ENCODE results near the gene DOK6.
A peak's percentile ranks its signal among the peaks of the same experiment; 100 is the strongest.
"Not testable (repeated sequence)": the region's sequence is repeated elsewhere in the genome, so short reads cannot be mapped to it uniquely, and the experiment has no call there.

DOK6 gene

GRCh38 chr18:69830189-69830588, 429.5 kb downstream of the DOK6 start:
- no peak for DNase-seq

- not testable (repeated sequence) for DNase-seq
These were observed 434.3 kb downstream of the DOK6 start for GRCh38 chr18:69834980-69835379.

DNA sequence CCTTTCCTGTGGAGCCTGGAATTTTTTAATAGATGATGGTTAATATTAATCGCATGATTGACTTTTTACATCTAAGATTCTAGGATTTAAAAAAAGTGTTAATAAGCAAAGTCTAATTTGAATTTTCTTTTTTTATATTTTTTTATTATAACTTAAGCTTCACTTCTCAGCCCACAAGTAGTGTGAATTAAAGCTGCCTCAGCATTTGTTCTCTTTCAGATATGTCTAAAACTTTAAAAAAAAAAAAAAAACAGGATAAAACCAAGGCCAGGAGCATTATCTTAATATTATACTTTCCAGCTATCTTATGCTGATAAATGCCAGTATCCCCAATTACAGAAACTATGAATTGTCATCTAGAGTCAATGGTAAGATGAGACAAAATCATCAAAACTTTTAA, 437.3 kb downstream of the DOK6 start:
- DNase-seq: no peak

DNA sequence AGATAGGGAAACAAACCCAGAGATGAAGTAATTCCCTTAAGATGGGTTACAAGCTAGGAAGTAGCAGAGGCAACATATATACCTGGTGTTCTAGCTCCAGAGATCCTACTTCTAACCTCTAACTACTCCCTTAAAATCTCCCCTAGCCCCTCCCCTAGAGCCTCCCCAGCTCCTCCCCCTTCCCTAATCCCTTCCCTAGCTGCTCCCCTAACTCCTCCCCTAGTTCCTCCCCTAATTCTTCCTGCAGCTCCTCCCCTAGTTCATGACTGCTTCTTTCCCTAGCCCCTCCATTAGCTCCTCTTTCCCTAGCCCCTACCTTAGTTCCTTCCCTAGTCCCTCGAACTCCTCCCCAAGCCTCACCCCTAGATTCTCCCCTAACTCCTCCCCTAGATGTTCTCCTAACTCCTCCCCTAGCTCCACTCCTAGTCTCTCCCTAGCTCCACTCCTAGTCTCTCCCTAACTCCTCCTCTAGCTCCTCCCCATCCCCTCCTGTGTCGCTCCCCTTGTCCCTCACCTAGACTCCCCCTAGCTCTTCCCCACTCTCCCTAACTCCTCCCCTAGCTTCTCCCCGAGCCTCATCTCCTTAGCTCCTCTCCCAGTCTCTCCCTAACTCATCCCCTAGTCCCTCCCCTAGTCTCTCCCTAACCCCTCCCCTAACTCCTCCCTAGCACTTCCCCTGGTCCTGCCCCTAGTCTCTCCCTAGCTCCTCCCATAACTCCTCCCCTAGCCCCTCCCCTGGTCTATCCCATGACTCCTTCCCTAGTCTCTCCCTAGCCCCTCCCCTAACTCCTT, 438.1 kb downstream of the DOK6 start:
- DNase-seq: no peak

DNA sequence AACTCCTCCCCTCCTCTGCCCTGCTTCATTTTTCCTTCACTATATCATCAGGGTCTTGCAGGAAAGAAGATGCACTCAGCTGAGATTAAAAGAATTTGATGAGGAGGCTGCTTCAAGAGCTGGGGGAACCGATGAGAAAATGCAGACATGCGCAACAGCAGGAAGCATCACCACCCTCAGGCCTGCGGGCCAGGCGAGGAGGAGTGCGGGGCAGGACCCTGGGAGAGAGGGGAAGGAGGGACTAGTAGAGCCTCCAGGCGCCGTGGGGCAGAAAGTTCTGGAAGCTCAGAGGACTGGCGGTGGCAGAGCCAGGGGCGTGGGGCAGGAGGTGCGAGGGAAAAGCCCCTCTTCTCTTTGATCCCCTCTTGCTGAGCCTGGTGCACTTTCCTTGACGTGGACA, 438.8 kb downstream of the DOK6 start:
- DNase-seq: no peak

DNA sequence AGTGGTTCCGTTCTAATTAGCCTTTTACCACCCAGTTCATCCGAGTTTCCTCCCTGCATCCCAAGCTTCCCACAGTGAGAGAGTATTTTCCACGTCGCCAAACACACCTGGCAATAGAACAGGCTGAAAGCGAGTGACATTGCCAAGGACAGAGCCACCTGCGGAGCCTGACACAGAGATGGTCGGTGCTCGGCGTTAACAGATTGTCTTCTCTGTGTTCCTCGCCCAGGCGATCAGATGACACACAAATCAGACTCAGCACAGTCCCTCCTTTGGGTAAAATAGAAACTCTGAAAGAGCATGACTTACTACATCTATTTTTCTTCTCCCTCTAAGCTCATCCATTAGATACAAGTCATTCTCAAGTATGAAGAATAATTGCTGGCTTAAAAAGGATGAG, 439.3 kb downstream of the DOK6 start:
- DNase-seq: no peak

DNA sequence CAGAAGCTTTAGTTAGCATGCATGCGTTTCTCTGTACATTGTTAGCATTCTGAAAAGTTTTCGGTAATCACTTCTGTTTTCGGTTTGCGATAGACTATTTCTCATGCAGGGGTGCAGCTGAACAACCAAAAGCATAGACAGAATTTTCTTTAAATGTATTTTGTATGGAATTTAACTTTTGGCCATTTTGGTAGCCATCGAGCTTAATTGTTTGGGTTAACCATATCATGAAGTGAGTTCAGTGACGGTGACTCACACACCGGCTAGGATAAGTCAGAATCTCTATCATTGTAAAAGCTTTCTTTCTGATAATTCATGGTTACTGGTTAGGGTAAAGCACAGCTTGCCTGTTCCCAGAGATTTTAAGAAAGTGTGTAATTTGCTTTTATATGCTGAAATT, 439.8 kb downstream of the DOK6 start:
- DNase-seq: no peak

GRCh38 chr18:69841117-69841516, 440.4 kb downstream of the DOK6 start:
- no peak for DNase-seq

GRCh38 chr18:69843015-69843414, 442.3 kb downstream of the DOK6 start:
- no peak for DNase-seq

DNA sequence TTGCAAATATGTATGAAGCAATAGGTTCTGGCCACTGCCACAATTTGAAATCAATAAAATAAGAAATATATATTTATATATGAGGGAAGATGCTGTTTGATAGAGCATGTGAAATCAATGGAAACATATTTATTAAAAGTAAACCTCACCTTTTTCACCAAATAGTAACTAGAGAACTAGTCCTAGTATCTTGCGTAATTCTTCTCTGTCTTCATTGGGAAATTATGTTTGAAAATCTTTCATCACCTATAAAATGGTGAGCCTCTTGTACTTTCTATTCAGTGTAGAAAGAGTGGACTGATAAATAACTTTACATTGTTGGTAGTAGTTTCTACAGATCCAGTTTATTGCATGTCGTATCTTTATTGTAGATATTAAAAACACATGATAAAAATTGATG, 444.0 kb downstream of the DOK6 start:
- DNase-seq: no peak

DNA sequence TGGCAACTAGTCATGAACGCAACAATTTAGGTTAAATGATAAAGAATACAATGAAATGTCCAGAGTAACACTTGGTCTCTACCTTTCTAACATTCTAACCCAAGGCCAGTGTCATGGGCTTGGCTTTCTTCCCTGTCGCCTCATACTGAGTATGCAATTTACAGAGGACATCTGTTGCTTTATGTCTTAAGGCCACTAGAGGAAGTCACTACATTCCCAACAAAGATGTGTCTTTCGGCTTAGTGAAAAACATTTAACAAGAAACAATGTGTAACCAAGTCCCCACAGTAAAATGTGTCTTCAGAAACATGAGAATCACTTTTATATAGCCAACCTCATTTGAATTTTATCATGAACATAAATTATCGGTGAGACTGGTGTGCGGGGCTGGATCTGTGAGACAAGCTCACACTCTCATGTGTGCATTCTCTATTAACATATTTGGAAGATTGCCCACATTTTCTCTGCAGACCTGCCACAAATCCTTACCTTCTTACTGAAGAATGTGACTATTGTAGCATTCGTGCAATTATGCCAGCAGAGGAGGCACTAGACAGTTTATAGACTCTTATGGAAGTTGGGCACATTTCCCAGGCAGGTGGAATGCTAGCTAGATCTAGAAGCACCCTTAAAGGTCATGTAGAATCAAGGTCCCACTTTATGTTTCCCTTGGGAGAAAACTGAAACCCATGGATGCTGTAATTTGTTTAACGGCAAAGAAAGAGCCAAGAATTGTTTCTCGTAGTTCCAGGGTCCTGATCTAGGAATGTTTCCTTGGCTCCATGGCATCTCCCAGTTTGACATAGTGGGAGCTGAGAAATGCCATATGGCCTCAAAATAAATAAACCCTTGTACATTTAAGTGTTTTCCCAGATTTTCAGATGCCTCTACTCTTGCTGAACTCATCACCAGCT, 445.2 kb downstream of the DOK6 start:
- DNase-seq: peak; percentile 50

- DNase-seq: no peak
These were observed 452.4 kb downstream of the DOK6 start for GRCh38 chr18:69853051-69853450.

DNA sequence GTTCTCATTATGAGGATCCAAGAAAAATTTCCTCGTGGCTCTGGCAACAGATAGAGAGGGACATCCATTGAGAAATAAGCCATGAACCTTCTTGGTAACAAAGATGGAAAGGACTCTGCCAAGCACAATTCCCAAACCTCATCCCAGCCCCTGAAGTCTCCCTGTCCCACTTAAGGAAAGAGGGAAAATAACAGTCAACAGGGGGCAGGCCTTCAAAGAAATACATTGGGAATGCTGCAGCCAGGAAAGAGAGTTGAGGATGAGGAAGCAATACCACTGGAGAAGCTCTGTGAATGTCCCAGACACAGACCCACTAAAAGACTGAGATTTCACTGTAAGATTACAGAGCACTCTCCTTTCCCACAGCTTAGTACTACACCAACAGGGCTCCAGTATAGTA, 453.8 kb downstream of the DOK6 start:
- no peak for DNase-seq

DNA sequence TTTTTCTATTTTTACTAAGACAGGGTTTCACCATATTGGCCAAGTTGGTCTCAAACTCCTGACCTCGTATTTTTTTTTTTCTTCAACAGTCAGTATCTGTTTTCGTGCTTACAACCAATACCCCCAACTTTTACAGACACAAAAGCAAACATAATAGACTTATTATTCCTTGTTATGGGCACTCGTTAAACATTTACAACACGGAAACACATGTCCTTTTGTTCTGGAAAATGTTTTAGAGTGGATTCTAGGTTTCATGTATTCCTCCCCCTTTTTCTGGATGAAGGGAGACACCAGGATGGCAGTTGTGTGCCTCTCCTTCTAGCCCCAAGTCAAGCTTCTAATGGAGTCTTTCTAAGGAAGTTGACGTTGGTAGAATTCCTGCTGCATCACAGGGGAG, 458.2 kb downstream of the DOK6 start:
- DNase-seq: no peak

- not testable (repeated sequence) for DNase-seq
These were observed 464.1 kb downstream of the DOK6 start for GRCh38 chr18:69864802-69865201.

- no peak for DNase-seq
These were observed 465.1 kb downstream of the DOK6 start for GRCh38 chr18:69865776-69866175.

- no peak for DNase-seq
These were observed 465.5 kb downstream of the DOK6 start for GRCh38 chr18:69866212-69866611.

GRCh38 chr18:69870736-69871135, 470.0 kb downstream of the DOK6 start:
- DNase-seq: no peak

DNA sequence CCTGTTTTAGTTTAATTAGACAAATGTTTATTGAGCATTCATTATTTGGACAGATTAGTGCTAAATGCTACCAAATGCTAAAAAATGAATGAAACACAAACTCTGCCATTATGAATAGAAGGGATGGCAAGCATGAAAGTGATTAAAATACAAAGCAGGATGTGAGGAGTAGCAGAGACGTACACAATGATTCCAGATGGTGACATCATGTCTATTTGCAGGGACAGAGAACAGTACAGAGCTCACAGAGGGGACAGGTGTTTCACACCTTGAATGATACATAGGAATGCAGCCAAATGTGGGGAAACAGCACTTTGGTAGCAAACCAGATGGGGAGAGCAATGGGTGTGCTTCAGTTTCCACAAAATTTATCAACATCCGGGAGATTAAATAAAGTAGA, 470.7 kb downstream of the DOK6 start:
- peak; percentile 84 for DNase-seq

DNA sequence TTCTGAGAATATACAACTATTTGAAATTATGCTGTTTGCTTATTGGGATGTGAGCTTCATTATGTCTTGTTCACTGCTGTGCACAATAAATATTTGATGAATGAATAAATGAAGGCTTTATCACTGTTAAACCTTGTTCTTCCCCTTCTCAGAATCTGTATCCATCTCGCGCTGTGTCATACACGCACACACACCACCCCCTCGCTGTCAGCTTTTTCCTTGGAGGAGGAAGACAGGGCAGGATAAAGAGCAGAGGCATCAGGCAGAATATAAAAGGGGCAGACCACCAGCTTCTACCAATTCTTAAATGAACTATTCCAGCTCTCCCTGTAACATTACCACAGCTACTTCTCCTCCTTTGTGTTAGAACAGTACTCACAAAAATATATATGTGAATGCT, 472.0 kb downstream of the DOK6 start:
- no peak for DNase-seq

DNA sequence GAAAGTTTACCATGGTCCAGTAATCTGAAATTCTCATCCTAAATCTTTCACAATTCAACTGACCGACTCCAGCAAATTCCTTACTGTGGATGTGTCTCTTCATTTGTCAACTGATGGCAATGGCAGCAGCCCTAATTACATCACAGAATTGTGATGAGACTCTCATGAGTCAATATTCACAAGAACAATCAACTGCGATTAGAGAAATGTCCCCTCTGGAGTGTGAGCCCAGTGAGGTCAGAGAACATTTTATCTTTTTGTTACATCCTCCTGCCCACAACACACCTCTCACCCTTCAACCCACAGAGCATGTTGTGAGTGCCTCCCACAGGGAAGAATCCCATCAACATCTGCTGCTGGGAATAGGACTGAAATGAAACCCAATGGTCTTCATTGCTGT, 473.4 kb downstream of the DOK6 start:
- peak; percentile 59 for DNase-seq

DNA sequence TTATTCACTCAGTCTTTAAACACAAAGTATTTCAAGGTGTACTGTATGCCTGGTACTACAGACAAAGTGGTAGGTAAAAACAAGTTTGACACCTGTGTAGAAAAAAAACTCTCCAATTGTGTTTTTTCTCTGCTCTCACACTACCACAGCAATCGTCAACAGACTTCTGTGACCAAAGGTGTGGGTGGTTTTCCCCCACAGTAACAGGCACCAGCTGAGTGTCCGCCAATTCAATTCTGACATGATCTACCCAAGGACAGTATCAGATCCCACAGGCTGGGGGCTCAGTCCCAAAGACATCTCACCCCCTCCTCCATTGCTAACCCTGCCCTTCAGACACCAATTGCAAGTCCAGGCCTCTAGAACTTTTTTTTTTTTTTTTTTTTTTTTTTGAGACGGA, 475.8 kb downstream of the DOK6 start:
- no peak for DNase-seq

DNA sequence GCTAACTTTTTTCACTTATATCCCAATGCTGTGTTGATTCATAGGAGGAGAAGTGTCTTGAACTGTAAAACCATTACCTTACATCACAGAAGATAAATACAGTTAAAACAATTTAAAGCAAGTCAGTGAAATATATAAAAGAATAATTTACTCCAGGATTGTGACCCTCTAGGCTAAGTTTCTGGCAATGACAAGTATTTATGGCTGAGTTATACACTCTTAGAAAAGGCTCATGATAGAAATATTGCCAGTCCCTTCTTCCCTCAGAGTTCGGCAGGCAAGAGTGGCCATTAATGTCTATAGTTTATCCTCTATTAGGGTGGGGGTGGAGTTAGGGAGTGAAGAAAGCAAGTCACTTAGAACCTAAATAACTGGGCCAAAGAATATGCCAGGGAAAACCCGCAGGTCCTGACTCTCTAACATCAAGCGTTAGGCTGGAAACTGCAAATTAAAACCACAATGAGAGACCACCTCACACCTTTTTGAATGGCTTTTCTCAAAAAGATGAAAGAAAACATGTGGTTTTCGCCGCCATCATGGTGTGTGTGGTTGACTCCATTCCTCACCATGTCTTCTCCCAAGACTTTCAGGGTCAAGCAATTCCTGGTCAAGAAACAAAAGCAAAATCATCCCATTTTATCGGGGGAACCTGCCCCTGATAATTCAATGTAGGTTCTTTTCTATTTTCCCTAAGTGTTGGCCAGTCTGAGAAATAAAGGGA, 477.7 kb downstream of the DOK6 start:
- DNase-seq: no peak

GRCh38 chr18:69879051-69879450, 478.4 kb downstream of the DOK6 start:
- not testable (repeated sequence) for DNase-seq

All from NCI-H146 (cell line).